NCI-H345 treated with DMSO at 0.1 percent for 48 hours (cell line): ENCODE measurements around the gene PBX1.
"Not testable (repeated sequence)": the region's sequence is repeated elsewhere in the genome, so short reads cannot be mapped to it uniquely, and the experiment has no call there.

ENCODE experiments used
- DNase-seq: peaks from one replicate; lab custom pipeline; 2025; ENCODE audit not compliant: unreplicated experiment; lab: John Stamatoyannopoulos, UW

The PBX1 gene

DNA sequence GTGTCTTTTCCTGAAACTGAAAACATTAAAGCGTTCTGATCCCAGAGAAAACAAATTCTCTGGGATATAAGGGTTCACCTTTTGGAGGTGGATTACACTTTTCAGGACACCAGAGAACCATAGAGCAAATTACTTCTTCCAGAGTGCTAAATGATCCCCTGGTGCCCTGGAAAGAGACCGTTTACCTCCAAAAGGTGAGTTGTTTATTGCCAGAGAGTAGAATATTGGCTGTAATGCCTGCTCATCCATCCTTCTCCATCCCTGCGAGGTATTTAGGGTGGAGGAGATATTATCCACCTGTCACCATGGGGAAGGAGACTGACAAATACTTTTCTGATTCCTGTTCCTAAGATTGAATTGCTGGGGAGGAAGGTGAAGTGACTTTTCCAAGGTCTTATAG lies 30.4 kb downstream of the PBX1 start:
- no peak for DNase-seq

DNA sequence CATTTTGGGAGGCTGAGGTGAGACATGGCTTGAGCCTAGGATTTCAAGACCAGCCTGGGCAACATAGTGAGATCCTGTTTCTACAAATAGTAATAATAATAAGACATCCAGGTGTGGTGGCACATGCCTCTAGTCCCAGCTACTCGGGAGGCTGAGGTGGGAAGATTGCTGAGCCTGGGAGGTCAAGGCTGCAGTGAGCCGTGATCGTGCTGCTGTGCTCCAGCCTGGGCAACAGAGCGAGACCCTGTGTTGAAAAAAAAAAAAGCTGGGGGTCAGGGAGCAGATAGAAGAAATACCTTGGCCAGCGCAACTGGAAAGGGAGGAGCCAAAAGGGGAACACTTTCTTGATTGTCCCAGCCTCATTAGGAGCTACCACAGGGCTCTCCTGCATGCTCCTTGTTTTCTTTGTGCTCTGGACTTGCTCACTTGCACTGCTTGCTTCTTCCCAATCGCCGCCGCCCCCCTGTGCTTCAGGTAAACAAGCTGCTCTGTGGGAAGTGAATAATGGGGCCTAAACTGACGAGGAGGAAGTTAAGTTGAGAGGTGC lies 31.1 kb downstream of the PBX1 start:
- no peak for DNase-seq

DNA sequence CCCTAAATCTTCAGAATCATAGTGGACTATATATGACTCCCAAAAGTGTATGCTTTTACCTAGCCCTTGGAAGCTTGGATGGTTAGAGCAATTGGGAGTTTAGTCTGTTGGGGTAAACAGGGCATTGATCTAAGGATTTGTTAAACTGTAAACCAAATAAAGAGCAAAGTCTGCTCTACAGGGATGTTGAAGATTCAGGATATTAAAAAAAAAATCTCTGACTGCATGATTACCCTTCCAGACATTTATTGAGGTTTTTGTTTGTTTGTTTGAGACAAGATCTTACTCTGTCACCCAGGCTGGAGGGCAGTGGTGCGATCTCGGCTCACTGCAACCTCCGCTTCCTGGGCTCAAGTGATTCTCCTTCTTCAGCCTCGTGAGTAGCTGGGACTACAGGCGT lies 31.6 kb downstream of the PBX1 start:
- no peak for DNase-seq

DNA sequence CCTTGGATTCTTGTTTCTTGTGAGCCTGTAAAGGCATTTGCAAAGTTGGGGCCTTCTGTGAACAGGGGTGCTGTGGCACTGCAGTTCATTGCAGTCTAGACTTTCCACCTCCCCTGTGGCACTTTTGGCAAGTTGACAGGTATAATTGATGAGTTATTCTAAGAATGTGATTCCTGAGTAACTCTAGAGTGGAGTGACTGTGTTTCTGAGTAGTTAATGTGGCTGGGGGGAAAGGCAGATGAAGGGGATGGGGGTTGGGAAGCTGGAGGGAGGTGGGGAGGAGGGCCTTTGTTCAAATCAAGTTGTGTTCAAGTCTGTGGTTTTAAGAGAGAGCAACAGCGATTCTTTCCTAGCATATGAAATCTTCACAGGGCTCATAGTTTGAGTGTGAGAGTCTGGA lies 32.9 kb downstream of the PBX1 start:
- DNase-seq, result no peak

- DNase-seq, result no peak
These were observed 33.6 kb downstream of the PBX1 start for GRCh38 chr1:164592634-164593033.

- no peak for DNase-seq
These were observed 36.2 kb downstream of the PBX1 start for GRCh38 chr1:164595212-164595611.

DNA sequence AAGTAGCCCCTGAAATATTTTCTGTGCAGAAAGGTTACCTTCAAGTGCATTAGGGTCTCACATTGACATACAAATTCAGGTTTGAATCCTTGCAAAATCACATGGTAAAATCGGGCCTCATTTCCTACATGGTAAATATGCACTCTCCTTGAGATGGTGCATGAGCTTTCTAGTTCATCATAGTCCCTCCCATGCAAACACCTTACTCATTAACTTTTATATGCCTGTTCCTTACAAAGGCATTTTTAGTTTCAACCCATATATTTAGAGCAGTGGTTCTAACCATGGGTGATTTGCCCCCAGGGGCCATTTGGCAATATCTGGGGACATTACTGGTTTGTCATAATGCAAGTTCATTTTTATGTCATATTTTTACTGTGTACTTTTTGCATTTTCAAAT lies 37.2 kb downstream of the PBX1 start:
- DNase-seq, result no peak

DNA sequence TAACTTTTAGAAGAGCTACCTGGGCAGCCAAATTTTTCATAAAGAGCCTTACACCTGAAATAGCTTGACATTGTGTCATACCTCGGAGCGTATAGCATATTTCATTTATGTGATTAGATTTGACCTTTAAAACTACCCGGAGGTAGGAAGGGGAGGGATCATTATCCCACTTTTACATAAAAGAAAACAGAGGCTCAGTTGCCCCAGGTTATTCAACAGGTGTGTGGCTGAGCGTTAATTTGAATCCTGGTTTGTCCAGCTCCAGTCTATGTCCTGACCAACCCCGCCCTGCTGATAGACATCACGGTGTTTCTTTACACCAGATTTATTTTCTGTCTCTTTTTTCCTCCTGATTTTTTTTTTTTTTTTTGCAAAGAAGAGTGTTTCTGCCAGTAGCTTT lies 39.7 kb downstream of the PBX1 start:
- no peak for DNase-seq

GRCh38 chr1:164599272-164599671 lies 40.3 kb downstream of the PBX1 start:
- DNase-seq, result no peak

DNA sequence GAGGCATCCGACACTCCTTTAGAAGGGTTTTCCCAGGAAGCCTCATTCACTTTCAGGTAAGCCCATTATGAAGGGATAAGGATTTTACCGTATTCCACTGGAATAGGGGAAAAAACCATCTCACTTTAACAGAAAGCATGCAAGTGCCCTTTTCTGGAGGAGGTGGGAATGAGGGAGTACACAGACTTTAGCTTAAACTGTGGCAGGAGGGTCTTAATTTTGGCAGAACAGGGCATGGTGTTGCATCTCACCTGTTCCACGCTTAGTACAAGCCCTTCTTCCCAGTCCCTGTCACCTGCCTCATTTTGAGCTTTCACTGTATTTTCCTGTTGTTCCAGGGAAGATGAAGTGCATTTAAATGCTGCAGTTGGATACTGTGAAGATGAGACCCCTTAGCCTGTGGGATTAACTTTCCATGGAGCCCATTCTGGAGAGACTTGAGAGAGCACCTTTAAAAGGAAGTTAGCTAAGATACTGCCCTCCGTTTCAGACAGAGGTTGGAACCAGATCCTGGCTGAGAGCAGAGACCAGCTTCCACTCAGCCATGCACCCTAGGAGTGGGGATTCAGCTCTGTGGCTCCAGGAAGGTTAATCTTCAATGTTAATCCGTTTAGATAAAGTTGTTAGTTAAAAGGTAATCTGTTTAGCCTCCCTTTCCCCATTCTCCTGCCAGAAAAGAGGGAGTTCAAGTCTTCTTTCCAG lies 42.6 kb downstream of the PBX1 start:
- no peak for DNase-seq

DNA sequence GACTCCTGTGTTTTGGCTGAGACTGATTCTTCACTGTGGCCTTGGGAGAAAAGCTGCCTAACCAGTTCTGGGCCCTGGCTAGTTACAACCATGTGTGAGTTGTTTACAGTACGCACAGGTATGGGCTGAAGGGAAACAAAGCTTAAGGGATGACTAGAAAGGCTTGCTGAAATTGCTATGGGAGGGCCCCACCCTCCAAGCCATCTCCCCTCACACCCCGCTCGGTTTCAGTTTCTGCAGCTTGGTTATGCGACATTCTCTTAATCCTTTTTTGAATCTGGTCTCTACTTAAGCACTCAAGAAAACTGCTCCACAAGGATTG lies 43.1 kb downstream of the PBX1 start:
- DNase-seq, result peak; percentile 7

GRCh38 chr1:164602480-164603093 lies 43.6 kb downstream of the PBX1 start:
- DNase-seq, result no peak

GRCh38 chr1:164603805-164604204 lies 44.8 kb downstream of the PBX1 start:
- not testable (repeated sequence) for DNase-seq

DNA sequence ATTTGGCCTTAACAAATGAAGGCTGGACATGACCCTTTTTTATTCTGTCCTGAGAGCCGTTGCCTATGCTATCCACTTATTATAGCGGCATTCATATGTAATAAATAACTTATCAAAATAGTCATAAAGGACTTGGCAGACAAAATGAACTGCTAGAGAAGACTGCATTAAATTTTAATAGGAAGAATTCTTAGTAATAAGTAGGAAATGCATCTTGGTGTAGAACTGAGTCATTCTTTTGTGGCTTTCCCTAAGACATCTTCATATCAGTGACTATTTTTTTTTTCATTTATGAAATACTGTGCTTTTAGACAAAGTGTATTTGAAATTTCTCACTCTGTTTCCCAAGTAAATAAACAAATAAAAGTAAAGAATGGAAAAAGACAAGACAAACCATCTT lies 45.6 kb downstream of the PBX1 start:
- no peak for DNase-seq

- no peak for DNase-seq
These were observed 46.5 kb downstream of the PBX1 start for GRCh38 chr1:164605254-164606091.

GRCh38 chr1:164607351-164607750 lies 48.4 kb downstream of the PBX1 start:
- DNase-seq, result no peak

DNA sequence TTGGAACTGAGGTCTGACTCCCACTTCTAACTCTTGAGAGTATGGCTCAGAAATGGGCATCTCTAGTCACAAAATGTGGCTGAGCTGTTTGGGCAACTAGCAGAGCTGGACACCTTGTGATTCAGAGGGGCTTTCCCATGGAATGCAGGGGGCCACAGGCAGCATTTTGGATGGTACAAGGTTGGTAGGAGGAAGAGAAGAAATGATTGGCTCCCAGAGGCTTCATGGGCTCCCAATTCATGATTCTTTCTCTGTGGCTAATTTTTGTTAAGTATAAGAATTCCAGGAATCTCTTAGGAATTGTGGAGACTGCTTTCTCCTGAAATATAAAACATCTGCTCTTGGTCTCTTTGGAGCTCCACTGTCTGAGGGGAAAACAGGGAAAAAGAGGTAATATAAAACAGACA lies 49.7 kb downstream of the PBX1 start:
- DNase-seq, result no peak

DNA sequence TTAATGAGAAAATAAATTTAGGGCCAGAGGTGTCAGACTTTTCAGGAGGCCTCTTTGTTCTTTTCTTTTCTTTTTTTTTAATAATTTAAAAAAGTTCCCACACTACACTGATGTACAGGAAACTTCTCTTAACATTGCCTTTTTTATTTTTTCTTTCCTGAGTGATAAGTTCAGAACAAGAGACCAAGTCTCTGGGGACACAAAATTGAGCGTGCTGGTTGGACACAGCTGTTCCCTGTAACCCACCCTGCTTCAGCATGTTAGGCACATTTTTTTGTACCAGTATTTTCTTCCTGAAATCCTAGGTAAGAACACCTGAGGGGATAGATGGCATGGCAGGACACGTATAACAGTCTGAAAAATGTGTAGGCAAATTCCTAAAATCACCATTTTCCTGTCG lies 50.1 kb downstream of the PBX1 start:
- no peak for DNase-seq

DNA sequence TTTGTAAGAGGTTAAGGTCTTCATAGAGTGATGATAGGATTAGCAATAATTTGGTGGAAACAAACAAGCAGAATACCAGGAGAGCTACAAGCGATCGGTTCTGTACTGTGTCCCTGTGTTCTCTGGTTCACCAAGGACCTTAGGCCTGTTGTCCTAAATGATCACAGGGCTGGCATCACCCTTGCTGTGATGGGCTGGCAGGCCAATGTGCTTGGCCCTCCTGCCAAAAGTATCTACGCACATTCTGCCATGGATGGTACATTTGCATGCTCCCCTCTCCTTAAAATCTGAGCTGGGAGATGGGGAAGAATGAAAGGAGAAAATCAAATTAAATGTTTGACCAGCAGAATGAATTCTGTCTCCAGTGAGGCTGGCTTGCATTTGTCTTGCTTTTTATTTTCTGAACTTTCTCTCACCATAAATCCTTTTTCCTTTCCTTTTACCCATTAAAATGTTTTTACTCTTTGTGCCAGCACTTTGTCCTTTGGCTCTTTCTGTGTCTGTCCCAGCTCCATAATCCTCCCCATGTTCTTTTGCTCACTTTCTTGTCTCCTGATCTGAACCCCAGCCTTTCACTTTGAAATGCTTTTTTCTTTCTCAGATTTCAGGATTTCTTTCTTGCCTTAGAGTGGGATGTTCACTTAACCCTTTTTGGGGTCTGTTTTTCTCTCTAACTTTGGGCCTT lies 51.7 kb downstream of the PBX1 start:
- DNase-seq, result no peak

GRCh38 chr1:164611754-164612642 lies 53.0 kb downstream of the PBX1 start:
- peak; percentile 86 for DNase-seq
